Measurements from ENCODE around the gene ABHD6.
A peak's percentile ranks its signal among the peaks of the same experiment; 100 is the strongest.
"Not testable (repeated sequence)": the region's sequence is repeated elsewhere in the genome, so short reads cannot be mapped to it uniquely, and the experiment has no call there.

The ABHD6 gene, protein sequence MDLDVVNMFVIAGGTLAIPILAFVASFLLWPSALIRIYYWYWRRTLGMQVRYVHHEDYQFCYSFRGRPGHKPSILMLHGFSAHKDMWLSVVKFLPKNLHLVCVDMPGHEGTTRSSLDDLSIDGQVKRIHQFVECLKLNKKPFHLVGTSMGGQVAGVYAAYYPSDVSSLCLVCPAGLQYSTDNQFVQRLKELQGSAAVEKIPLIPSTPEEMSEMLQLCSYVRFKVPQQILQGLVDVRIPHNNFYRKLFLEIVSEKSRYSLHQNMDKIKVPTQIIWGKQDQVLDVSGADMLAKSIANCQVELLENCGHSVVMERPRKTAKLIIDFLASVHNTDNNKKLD

DNA sequence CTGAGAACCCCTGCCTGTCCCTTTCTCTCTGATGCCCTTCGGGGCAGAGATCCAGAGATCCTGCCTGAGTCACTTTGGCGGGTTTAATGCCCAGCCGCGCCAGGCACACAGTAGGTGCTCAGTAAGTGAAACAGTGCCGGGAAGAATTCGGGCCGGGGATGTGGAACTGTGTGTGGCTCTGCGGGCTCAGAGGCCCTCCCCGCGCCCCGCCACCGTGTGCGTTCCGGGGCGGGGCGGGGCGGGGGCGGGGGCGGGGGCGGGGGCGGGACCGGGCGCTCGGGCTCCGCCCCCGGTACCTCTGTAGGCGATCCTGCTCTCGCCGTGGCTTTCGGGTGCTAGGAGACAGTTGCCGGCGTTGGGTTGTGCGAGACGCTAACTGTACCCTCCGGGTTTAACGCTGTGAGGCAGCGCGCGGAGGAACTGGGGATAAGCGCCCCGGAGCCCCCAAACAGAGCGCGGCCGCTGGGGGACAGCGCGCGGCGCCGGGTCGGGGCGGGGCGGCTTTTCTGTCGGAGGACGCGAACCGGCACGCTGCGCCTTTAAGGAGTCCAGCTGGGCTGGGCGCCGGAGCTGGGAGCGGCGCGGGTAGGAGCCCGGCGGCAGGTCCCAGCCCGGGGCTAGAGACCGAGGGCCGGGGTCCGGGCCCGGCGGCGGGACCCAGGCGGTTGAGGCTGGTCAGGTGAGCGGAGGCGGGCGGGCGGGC, at the start of gene ABHD6:
Gene ABHD6 (plus strand): TSS at position 555 of the 703 bp plus-strand sequence. CDS start 18,795 bp downstream, outside the sequence.
- DNase-seq (ENCODE audit: low read depth), result peak; percentile 74

DNA sequence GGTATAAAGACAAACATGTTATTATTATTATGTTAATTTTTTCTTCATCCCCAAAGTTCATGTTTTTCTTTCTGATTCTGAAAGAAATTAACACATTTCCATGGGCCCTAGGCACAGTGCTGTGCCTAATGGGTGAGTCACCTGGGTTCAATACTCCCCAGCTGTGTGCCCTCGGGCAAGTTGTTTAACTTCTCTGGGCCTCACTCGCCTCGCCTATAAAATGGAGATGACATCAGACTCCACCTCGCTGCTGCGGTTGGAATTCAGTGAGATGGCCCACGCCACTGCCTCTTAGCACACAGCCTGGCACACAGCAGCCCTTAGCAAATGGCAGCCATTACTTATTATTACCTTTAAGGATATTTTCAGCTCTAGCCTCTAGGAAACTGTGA, 49.4 kb upstream of the ABHD6 start:
- DNase-seq (ENCODE audit: low read depth), result peak; percentile 87

DNA sequence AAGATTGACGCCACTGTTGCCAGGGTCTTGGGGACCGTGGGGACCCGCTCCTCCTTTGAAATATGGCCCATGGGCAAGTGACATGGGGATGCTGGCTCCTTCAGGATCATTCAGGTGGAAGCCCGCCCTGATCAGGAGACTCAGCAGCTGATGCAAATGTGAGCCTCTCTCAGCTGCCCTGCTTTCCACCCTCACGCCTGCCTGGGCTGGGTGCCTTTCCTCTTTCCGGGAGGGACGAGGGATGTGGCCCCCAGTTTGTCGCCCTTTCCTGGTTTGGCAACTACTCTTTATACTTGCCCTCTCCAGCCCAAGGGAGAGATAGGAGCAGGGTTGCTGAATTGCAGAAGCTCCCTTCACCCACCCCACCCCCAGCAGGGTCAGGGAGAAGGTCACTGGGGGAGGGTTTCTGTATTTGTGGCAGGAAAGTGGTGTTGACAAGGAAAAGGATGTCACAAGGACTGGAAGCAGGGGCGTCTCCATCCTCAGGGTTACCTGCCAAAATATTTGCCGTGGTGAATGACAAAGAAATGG, 48.6 kb upstream of the ABHD6 start:
- DNase-seq (ENCODE audit: low read depth), result no peak

DNA sequence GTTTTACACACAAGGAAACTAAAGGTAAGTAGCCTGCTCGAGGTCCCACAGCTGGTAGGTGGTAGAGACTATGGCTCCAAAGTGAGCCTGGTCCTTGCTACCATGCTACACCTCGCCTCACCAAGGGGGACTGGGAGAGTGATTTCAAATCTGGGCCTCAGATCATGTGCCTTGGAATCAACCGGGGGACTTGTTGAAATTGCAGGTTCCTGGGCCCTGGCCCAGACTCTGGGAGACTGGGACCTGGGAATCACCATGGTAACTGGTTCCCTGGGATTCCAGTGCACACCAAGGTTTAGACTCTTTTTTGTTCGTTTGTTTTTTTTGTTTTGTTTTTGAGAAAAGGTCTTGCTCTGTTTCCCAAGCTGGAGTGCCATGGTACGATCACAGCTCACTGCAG, 47.9 kb upstream of the ABHD6 start:
- DNase-seq (ENCODE audit: low read depth), result no peak

DNA sequence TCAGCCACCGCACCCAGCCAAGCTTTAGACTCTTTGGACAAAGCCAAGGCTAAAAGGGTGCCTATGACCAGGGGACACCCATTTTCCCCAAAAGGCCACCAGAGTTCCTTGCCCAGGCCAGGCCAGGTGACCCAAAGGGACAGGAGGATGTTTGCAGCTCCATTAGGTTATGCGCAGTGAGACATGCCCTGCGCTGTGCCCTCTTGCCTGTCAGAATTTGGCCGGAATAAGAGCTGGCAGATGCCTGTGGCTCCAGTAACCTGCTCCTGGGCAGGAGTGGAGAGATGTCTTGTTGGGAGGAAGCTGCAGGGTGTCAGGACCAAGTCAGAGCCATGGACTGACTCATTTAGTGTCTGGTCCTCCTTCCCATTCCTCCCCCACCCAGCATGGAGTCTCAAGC, 47.3 kb upstream of the ABHD6 start:
- DNase-seq (ENCODE audit: low read depth), result no peak

DNA sequence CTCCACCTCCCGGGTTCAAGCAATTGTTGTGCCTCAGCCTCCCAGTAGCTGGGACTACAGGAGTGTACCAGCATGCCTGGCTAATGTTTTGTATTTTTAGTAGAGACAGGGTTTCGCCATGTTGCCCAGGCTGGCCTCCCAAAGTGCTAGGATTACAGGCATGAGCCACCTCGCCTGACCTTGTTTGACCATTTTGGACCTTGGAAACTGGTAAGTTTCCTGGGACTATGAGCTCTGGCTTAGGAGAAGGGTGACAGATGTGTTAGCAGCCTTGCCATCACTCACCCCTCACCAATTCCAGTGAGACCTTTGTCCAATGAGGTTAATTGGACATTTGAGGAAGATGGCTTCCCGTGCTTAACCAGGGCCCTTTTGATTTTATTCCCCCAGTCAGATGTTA, 46.7 kb upstream of the ABHD6 start:
- DNase-seq (ENCODE audit: low read depth), result no peak

DNA sequence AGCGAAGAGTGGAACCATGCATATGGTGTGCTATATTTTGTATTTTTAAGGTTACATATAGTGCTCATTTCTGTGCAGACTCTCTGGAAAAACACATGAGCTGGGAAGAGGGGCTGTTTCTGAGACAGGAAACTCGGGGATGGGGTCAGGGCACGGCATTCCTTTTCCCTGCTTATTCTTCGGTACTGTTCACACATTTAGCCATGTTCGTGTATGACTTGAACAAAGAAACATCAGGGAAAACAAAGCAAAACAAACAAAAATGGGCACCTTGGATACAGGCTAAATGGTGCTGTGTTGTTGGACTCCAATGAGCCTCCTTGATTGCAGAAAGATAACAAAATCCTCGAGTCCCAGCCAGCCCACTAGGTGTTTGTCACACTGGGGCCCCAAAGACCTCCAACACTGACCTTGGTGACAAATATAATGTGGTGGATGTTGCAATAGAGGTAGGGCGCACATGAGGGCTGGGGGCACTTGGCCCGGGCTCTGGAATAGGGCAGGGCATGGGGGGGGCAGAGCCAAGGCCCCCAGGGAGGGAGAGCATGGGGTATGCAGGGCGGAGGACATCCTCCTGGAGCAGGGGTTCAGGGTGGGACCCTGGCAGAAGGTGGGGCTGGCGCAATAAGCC, 46.1 kb upstream of the ABHD6 start:
- DNase-seq (ENCODE audit: low read depth), result no peak

DNA sequence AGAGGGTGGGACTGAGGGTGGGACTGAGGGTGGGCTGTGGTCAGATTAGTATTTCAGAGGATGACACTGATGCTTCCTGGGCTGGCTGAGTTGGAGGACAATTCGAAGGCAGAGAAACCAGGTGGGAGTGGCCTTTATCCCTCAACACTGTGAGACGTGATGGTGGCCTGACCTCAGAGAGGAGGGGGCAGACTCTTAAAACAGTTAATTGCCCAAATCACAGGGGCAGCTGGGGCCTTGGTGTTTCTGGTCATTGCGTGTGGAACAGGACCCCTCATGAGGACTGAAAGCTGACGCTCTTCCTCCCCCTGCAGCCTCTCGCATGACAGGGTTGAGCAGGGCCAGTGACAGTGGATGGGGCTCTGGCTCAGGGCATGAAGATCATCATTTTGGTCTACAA, 45.5 kb upstream of the ABHD6 start:
- DNase-seq (ENCODE audit: low read depth), result no peak

DNA sequence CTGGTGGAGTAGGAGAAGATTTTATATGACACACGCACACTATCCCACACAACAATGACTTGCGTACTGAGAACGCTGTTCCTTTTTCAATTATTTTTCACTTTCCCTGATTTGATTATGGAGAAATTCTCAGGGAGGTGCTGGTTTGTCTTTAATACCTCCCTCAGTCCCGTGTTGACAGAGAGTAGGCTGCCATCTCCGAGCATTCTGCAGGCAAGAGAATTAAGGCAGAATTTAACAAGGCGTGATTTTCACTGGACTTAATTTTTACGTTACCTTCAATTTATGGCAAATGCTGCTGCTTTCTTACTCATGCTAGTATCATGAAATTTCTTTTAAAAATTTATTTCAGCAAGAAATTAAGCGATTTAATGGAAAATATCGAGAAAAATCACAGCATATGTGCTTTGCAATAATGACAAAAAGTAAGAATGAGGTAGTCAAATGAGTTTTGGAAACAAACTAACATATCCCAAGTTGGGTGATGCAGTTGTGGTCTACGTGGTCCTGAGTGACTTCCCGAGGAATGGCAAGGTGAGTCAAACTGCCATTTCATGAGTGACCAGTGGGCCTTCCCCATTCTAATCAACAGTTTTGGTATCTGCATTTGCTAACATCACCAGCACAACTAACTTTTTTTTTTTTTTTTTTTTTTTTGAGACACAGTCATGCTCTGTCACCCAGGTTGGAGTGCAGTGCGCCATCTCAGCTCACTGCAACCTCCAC, 43.7 kb upstream of the ABHD6 start:
- DNase-seq (ENCODE audit: low read depth), result no peak

DNA sequence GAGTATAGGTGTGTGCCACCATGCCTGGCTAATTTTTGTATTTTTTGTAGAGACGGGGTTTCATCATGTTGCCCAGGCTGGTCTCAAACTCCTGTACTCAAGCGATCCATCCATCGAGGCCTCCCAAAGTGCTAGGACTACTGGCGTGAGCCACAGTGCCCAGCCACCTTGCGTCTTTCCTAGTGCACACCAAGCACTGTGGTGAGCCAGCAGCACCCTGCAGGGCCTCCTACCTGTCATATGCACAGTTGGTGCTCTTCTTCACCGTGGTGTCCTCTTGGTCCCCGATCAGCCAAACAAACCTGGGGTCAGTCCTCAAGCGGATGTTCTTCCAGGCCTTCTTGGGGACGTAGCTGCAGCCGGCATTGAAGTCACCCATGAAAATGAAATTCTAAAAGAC, 40.0 kb upstream of the ABHD6 start:
- no peak for DNase-seq (ENCODE audit: low read depth)

DNA sequence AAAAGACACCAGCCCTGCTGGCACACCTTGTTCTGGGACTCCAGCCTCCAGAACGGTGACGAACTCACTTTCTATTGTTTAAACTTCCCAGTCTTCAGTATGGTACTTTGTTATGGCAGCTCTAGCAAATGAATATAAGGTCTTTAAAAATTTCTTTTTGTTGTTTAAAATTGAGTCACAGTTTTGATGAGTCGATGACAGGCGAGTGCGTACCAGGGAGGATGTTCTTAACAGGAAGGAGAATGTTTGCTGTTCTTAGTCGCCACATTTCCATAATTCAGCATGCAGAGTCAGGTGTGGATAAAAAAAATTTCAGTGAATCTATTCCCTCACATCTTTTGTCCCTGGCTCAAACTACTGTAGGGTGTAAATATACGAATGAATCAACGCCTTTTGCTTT, 39.2 kb upstream of the ABHD6 start:
- DNase-seq (ENCODE audit: low read depth), result peak; percentile 43

DNA sequence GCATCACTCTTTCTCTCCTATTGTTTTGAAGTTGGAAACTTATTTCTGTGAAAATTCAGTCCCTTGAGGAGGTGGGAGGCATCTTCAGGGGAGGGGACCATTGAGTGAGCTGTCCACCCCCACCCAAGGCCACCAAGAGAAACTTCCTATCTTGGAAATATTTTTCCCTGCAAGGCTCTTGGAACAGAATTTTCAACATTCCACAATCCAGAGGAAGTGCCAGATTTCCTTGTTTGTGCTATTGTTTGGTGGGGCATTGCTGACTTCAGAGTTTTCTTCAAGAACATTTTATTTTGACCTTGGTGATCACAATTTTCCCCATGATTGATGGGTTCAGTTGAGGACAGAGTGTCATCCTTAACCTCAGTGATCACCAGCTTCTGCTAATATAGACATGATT, 38.8 kb upstream of the ABHD6 start:
- DNase-seq (ENCODE audit: low read depth), result no peak

DNA sequence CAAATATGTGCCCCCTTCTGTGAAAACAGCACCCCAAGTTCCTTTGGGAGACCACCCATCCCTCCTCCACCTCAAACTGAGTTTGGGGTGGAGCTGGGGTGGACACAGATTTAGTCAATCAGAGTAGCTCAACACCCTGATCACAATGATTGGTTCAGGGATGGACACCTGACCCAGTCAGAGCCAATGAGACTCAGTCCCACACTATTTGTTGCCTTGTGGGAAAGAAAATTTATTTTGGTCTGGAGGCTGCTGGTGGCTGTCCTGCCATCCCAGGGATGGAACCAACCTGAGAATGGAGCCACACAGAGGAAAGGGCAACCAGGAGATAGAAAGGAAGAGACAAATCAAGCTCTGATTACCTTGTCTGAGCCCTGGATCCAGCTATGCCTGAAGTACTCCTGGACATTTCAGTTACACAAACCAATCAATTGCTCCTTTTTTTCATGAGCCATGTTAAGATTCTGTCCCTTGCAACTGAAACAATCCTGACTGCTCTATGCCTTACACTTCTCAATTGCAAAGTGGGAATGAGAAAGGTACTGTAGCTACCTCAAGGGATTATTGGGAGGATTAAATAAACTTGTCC, 37.4 kb upstream of the ABHD6 start:
- DNase-seq (ENCODE audit: low read depth), result no peak

DNA sequence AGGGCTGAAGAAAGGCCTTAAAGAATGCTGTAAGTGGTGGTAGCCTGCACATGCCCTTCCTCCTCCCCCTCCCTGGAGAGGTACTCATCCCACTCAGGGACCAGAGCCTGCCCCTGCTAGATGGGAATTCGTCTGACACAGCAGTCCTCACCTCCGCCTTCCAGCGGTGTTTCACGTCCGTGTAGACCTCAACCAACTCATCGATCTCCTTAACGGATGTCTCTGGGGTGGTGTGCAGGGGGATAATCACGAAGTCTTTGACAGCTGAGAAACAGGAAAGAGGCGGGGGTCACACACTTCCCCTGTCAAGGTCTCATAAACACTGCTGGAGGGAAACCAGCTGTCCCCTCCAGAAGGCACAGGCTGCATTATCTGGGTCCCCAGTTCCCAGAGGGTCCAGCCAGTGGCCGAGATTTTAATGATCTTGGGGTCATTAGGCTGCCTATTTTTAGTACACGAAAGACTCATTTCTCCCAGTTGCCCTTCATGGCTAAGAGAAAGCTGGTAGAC, 36.7 kb upstream of the ABHD6 start:
- DNase-seq (ENCODE audit: low read depth), result no peak

DNA sequence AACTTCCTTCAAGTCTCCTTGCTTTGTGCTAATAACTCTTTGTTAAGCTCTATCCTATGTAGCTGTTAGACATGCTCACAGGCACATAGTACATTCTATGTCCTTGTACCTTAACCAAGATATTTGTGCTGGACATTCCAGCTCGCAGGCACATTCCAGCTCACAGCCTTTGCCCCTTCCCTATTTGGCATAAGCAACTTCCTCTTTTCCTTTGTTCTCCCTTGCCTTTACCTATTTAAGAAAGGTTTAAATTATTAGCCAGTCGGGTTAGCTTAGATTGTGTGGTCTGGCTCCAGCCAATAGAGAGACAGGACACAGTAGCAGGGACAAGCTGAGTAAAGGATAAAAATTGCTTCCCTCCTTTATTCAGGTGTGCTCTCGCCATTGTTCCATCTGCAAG, 36.1 kb upstream of the ABHD6 start:
- not testable (repeated sequence) for DNase-seq (ENCODE audit: low read depth)

DNA sequence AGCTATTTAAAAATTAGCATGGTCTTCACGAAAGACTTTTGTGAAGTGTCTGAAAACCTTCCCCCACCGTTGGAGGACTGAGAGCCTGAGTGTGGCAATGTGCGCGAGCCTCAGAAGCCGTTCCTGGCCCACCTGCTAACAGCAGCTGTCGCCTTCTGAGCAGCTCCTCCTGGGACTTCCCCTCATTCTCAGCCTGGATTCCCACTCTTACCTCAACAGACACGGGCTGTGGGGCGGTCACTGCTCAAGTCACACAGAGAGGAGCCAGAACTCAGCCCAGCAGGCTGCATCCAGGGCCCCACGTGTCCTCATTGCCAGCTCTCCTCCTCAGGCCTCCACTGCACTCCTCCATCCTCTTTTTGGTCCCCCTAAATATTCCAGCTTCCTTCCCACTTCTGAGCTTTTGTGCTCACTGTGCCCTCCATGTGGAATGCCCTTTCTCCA, 34.7 kb upstream of the ABHD6 start:
- DNase-seq (ENCODE audit: low read depth), result no peak

DNA sequence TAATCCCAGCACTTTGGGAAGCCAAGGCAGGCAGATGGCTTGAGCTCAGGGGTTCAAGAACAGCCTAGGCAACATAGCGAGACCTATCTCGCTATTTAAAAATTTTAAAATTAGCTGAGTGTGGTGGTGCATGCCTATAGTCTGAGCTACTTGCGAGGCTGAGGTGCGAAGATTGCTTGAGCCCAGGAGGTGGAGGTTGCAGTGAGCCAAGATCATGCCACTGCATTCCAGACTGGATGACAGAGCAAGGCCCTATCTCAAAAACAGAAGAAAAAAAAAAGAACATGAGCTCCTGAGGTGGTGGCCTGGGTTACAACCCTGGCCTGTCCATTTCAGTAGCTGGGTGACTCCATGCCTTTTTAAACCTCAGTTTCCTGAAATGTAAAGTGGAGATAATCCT, 34.1 kb upstream of the ABHD6 start:
- no peak for DNase-seq (ENCODE audit: low read depth)

DNA sequence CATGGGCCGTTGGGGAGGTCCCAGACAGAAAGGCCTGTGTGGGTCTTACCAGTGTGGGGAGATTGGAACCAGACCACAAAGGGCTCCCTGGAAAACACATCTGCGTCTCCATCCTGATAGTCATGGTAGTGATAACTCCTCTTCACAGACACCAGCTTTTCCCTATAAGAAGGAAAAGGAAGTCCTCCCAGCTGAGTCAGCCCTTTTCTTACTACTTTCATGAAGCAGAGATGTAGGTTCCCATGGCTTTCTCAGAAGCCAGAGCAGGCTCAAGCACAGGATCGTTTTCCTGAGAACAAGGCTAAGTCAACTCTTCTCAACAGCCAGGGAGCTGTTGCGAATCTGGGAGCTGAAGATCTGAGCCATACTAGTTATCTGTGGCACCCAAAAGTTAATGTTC, 32.9 kb upstream of the ABHD6 start:
- DNase-seq (ENCODE audit: low read depth), result no peak

DNA sequence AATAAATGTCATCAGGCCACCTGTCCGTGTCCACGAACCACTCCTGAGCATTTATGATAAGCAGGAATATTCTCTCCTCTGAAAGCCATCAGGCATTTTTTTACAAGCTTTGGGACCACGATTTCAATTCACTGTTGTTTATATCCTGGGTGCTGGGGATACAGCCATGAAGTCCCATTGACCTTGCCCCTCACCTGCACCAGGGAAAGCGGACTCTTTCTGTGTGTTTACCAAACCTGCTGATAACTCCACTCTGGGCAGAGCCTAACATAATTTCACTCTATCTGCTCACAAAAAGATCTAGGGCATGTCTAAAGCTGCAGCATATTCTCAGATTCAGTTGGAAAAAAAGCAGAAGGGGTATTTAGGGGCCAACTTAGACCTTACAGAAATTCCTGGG, 31.6 kb upstream of the ABHD6 start:
- no peak for DNase-seq (ENCODE audit: low read depth)

DNA sequence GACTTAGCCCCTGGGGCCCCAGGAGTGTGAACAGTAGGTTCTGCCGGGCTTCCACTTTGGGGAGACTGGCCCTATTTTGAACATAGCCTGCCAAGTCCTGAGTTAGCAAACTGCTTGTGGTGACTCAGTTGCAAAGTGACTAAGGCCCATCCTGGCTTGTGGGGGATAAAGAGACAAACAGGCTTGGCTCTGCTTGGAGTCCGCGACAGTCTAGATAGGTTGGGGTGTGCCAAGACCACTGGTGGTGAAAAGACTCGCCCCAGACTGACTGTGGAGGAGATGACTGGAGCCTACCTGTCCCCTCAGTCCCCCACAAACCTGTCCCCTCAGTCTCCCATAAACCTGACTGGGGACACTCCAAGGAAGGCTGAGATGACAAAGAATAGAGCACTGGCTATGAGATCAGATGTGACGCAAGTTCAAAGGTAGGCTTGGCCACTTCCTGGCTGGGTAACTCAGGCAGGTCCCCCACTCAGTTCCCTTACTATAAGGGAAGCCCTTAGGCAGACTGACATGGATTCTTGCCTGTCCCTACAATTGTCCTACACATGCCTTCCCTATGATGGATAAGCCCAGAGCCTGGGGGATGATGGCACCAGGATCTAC, 31.1 kb upstream of the ABHD6 start:
- peak; percentile 88 for DNase-seq (ENCODE audit: low read depth)

DNA sequence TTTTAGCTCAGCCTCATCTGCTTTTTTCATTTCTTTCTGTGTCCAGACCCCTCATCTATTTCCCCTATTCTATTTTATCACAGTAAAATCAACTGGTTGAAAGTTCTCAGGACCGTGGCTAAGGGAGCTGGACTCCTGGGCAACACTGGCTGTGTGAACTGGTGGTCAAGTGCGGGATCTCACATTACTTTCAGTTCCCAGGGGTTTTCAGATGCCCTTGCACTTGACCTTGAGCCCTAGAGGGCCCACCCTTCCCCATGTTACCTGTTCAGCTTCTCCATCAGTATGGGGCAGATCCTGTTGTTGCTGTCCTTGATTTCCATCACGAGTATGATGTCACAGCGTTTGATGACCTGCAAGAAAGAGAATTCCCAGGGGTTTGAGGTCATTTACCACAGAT, 29.6 kb upstream of the ABHD6 start:
- DNase-seq (ENCODE audit: low read depth), result no peak

All from ELR (cell line).